HepG2 (cell line): ENCODE measurements around the gene KCNMA1. TPM values are rescaled to one million over a fixed set of nuclear protein-coding genes. Genes with fewer than 3 reads are reported as not detected.

Source experiments
- ATAC-seq: fragments of 200-7000 bp; cut with Tn5 transposase; 3 replicates; pipeline ENCODE4 v1.9.1; 2020; ENCODE audit warnings: mild to moderate bottlenecking, moderate library complexity
- BruUV-seq: library from RNA; stranded (reverse); fragments of 400-500 nt; replicated peaks from 2 replicates; lab custom pipeline; 2021; lab: Mats Ljungman, UMichigan
- CTCF ChIA-PET: fragments of 300-600 bp; formaldehyde crosslinking; extraction: SDS; loops from one replicate; lab custom pipeline; 2021; ENCODE audit warnings: low total read pairs, inconsistent platforms, low intra/inter-chr PET ratio; lab: Yijun Ruan, JAX
- POLR2A ChIA-PET: fragments of 350-600 bp; sonication (Branson Sonifier 250); formaldehyde crosslinking; loops from one replicate; lab custom pipeline; 2020; ENCODE audit warnings: antibody characterized with exemption, inconsistent platforms; lab: Yijun Ruan, JAX
- DNase-seq: peaks from one replicate; pipeline ENCODE4 v3.0.0-alpha.2; 2015; ENCODE audit warnings: low spot score
- FAIRE-seq: peaks from 3 replicates; lab custom pipeline; 2011; peaks lifted over from hg19 to GRCh38; lab: Jason Lieb, UNC
- H2AFZ ChIP-seq: one replicate; pipeline ENCODE4 v1.6.1; 2011; ENCODE audit warnings: low read length, inconsistent platforms
- H3K27ac ChIP-seq: fragments of 300-600 bp; 3 replicates; pipeline ENCODE4 v1.8.0; 2011; ENCODE audit warnings: mixed run types, mild to moderate bottlenecking, mixed read lengths, low read length, inconsistent platforms; ENCODE audit not compliant: insufficient read depth; ENCODE audit errors: extremely low read length
- H3K27me3 ChIP-seq, 2 experiments: fragments of 200-600 bp in 1 of 2; 2 replicates in 1 of 2; 3 replicates in 1 of 2; pipeline versions ENCODE4 v1.6.0 to v1.8.0; 2011; ENCODE audit warnings: low read length in 2 of 2, mild to moderate bottlenecking in 2 of 2, moderate library complexity in 2 of 2, inconsistent platforms in 1 of 2; ENCODE audit not compliant: insufficient read depth in 2 of 2, control insufficient read depth in 1 of 2
- H3K36me3 ChIP-seq, 2 experiments: fragments of 200-600 bp in 1 of 2; replicated peaks in 1 of 2; 2 replicates in 1 of 2; 3 replicates in 1 of 2; pipeline versions ENCODE4 v1.5.1 to v1.8.0; 2011; ENCODE audit warnings: low read length in 2 of 2, inconsistent platforms in 1 of 2; ENCODE audit not compliant: insufficient read depth in 2 of 2, control insufficient read depth in 1 of 2
- H3K4me1 ChIP-seq: 2 replicates; pipeline ENCODE4 v1.5.1; 2012; ENCODE audit warnings: low read length, inconsistent platforms; ENCODE audit not compliant: insufficient read depth
- H3K4me2 ChIP-seq: 2 replicates; pipeline ENCODE4 v1.6.0; 2011; ENCODE audit warnings: low read depth, low read length, inconsistent platforms
- H3K4me3 ChIP-seq, 3 experiments: fragments of 200-600 bp in 1 of 3; sonication (generic), shearing (Covaris generic) in 1 of 3; replicated peaks in 1 of 3; 2 replicates each; pipeline ENCODE4 v1.5.1; 2011 to 2016; ENCODE audit warnings: low read length in 3 of 3, inconsistent platforms in 2 of 3, low read depth in 2 of 3, mild to moderate bottlenecking in 2 of 3, control low read depth in 1 of 3, mixed read lengths in 1 of 3; ENCODE audit not compliant: insufficient read depth in 1 of 3
- H3K79me2 ChIP-seq: one replicate; pipeline ENCODE4 v1.6.1; 2011; ENCODE audit warnings: low read length, inconsistent platforms; ENCODE audit not compliant: insufficient read depth
- H3K9ac ChIP-seq: 2 replicates; pipeline ENCODE4 v1.6.0; 2011; ENCODE audit warnings: mild to moderate bottlenecking, low read depth, low read length, inconsistent platforms; ENCODE audit not compliant: insufficient read depth
- H3K9me3 ChIP-seq: 2 replicates; pipeline ENCODE4 v1.5.1; 2012; ENCODE audit warnings: mild to moderate bottlenecking, low read length
- H4K20me1 ChIP-seq: 2 replicates; pipeline ENCODE4 v1.6.0; 2011; ENCODE audit warnings: inconsistent platforms, mild to moderate bottlenecking, low read length, moderate library complexity; ENCODE audit not compliant: insufficient read depth
- CBX1 ChIP-seq: IDR thresholded peaks from one replicate; pipeline ENCODE4 v1.6.1; 2016; ENCODE audit warnings: antibody characterized with exemption, low read depth
- MEF2D ChIP-seq: sonication (generic); formaldehyde crosslinking; IDR thresholded peaks from 2 replicates; pipeline ENCODE4 v1.5.1; 2020; ENCODE audit warnings: mild to moderate bottlenecking, missing genetic modification reagents
- RNF2 ChIP-seq: fragments of 450-650 bp; conservative IDR thresholded peaks from 2 replicates; pipeline ENCODE4 v1.6.1; 2016; ENCODE audit warnings: low read depth
- SMC3 ChIP-seq: IDR thresholded peaks from 2 replicates; pipeline ENCODE4 v1.6.1; 2011; ENCODE audit warnings: low read length, improper control_type of control experiment
- STAG1 ChIP-seq: sonication (generic); formaldehyde crosslinking; IDR thresholded peaks from 2 replicates; pipeline ENCODE4 v1.4.0; 2020; ENCODE audit warnings: missing genetic modification reagents
- ZNF570 ChIP-seq: sonication (generic); formaldehyde crosslinking; IDR thresholded peaks from 2 replicates; pipeline ENCODE4 v1.4.0; 2020; ENCODE audit warnings: mild to moderate bottlenecking, missing genetic modification reagents, borderline replicate concordance
- WGBS: methylation state at CpG from one replicate; pipeline ENCODE4 v1.1.6; 2017; ENCODE audit warnings: low lambda C conversion rate; 5-methylcytosine and 5-hydroxymethylcytosine counted together
- in situ Hi-C: cut with HindIII; loops from 2 replicates; pipeline ENCODE4 v1.10.0; 2017; ENCODE audit warnings: low pct_unique_long_range_greater_than_20kb; ENCODE audit not compliant: extremely low pct_ligation_motif_present
- intact Hi-C: fragments of 100-400 bp; cut with micrococcal nuclease; formaldehyde crosslinking; loops from one replicate; pipeline ENCODE4 v1.10.0; 2022; ENCODE audit not compliant: unreplicated experiment
- polyA plus RNA-seq, 8 experiments: library from polyadenylated mRNA; depleted of rRNA in 3 of 8; stranded (reverse) in 7 of 8; unstranded in 1 of 8; fragments of >200 nt; fragmentation: Illumina TruSeq in 4 of 8; extraction: Trizol in 4 of 8; gene quantifications; 2 replicates each; pipeline versions ENCODE4 v1.2.1 to v1.2.3, GENCODE V29; 2011 to 2016; ENCODE audit warnings: low read depth in 4 of 8, missing spikeins in 1 of 8, mixed read lengths in 1 of 8; ENCODE audit not compliant: insufficient read depth in 1 of 8
- total RNA-seq, 5 experiments: library from RNA; depleted of rRNA; stranded (reverse); fragments of >200 nt; fragmentation: Illumina TruSeq; extraction: Trizol; gene quantifications; 2 replicates each; pipeline ENCODE4 v1.2.3, GENCODE V29; 2016; ENCODE audit warnings: low read depth in 1 of 5
- TF ChIP-seq, protein P1 (sequence below): sonication (generic); formaldehyde crosslinking; IDR thresholded peaks from 2 replicates; pipeline ENCODE4 v1.5.0; 2020; ENCODE audit warnings: mild to moderate bottlenecking, missing genetic modification reagents, moderate library complexity

Gene KCNMA1
- total and polyA plus RNA-seq, 2 of the 13 experiments (the other 11 are each of a cell fraction or from before 2014, with no cell fraction given): 0.02 TPM; not detected in 1

DNA sequence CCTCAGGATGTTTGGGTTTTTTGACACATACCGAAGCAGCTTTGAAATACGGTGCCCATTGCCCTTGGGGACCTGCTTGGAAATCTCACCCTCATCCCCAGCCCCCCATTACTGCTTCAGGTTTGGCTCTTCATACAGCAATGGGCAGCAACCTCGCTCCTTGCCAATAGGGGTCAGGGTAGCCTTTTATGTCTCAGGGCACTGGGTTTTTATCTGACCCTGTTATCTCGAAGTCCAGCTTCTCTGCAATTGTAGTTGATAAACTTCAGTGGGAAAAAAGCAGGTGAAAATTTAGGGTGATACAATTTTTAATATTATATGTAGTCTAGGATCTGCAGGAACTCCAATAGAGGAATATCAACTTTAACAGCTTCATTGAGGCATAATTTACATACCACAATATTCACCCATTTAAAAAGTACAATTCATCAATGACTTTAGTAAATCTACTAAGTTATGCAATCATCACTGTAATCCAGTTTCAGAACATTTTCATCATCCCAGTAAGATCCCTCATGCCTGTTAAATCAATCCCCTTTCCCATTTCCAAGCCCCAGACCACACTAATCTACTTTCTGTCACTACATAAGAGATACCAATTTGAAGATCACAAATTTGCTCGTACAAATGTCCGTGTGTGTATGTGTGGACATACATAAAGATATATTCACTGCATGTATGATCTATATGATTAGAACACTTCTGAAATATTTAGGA lies 386.2 kb downstream of the KCNMA1 start:
- peak; percentile 8 for DNase-seq
- Histone ChIP-seq H3K9ac (no peak overlapping the region), H3K9me3 (no peaks in the 10 kb centered on the region), H3K79me2 (no peaks in the 10 kb centered on the region), H3K4me1 (peaks cover 9% of the 10 kb centered on the region), H4K20me1 (no peaks in the 10 kb centered on the region), H3K36me3 (no peaks in the 10 kb centered on the region), H3K4me2 (no peak overlapping the region), H3K27ac (no peak overlapping the region), H3K27me3 (no peaks in the 10 kb centered on the region; a peak in 1 of 5 replicates), H3K4me3 (no peak overlapping the region), H2AFZ (no peak overlapping the region)
- ChIA-PET CTCF (interaction anchor here (1.7 to 2.0 kb wide), 2 partner anchors 390 to 393 kb away, joined by 9 to 10 read pairs; no protein-coding TSS in a partner anchor), POLR2A (no interaction called here)
- TF ChIP-seq, protein P1, sequence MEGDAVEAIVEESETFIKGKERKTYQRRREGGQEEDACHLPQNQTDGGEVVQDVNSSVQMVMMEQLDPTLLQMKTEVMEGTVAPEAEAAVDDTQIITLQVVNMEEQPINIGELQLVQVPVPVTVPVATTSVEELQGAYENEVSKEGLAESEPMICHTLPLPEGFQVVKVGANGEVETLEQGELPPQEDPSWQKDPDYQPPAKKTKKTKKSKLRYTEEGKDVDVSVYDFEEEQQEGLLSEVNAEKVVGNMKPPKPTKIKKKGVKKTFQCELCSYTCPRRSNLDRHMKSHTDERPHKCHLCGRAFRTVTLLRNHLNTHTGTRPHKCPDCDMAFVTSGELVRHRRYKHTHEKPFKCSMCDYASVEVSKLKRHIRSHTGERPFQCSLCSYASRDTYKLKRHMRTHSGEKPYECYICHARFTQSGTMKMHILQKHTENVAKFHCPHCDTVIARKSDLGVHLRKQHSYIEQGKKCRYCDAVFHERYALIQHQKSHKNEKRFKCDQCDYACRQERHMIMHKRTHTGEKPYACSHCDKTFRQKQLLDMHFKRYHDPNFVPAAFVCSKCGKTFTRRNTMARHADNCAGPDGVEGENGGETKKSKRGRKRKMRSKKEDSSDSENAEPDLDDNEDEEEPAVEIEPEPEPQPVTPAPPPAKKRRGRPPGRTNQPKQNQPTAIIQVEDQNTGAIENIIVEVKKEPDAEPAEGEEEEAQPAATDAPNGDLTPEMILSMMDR (CRISPR knock-in tag): peak; percentile 62
- TF ChIP-seq MEF2D: no peak
- TF ChIP-seq ZNF570: no peak
- no peak for TF ChIP-seq RNF2
- TF ChIP-seq CBX1: no peak
- TF ChIP-seq STAG1 (CRISPR knock-in tag): peak; percentile 69
- peak; percentile 21; the same call in 1 of the 2 replicates for TF ChIP-seq SMC3
- in situ Hi-C loops: loop anchor here (5.0 kb wide), 1 partner anchor 391 kb away; no protein-coding TSS in a partner anchor
- BruUV-seq: no TSS peak
- intact Hi-C loops: no loop called here
- peak; percentile 75 for ATAC-seq
- 3% methylated on average over 6 of the region's 6 CpGs for WGBS
- peak; percentile 12 for FAIRE-seq
